ENCODE measurements around the gene LPP. TPM values are rescaled to one million over a fixed set of nuclear protein-coding genes. Genes with fewer than 3 reads are reported as not detected.

LPP gene
- total and polyA plus RNA-seq, 2 donors from 2014 or later: 6.7 to 233 TPM

DNA sequence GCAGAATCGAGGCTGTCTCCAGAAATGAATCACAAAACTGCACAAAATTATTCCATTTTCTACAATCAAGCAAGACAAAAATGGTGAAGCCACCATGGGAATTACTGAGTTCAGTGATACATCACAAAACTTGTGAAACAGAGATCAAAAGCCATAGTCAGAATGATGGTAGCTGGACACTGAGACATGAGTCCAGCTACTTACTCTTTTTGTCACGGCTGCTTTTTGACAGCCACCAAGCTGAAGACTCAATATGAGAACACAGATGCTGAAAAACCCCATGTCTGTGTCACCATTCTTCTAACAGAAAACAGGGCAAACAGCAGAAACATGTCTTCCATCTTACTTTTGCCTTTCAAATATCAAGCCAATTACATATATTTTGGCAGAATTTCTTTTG lies 237.6 kb downstream of the LPP start:
- DNase-seq: no peak
- Histone ChIP-seq H3K27me3 (ENCODE audit: control insufficient read depth, insufficient read depth, low read length) (no peaks in the 10 kb centered on the region), H3K9me3 (ENCODE audit: control insufficient read depth in 2 of 3, insufficient read depth in 1 of 3, low read length in 3 of 3) (no peaks in the 10 kb centered on the region), H3K36me3 (ENCODE audit: control insufficient read depth in 2 of 3, insufficient read depth in 3 of 3, low read length in 3 of 3) (no peaks in the 10 kb centered on the region), H3K9ac (ENCODE audit: low read length in 3 of 3) (no peak overlapping the region), H3K4me3 (ENCODE audit: low read length in 3 of 3) (no peak overlapping the region), H3K27ac (ENCODE audit: low read depth in 2 of 2, low read length in 2 of 2) (no peak overlapping the region), H3K4me1 (ENCODE audit: control insufficient read depth in 2 of 3, insufficient read depth in 2 of 3, low read depth in 1 of 3, low read length in 3 of 3) (peaks cover 0 to 19% (median 13%) of the 10 kb centered on the region in 3 donors)
- TF ChIP-seq, protein P1, sequence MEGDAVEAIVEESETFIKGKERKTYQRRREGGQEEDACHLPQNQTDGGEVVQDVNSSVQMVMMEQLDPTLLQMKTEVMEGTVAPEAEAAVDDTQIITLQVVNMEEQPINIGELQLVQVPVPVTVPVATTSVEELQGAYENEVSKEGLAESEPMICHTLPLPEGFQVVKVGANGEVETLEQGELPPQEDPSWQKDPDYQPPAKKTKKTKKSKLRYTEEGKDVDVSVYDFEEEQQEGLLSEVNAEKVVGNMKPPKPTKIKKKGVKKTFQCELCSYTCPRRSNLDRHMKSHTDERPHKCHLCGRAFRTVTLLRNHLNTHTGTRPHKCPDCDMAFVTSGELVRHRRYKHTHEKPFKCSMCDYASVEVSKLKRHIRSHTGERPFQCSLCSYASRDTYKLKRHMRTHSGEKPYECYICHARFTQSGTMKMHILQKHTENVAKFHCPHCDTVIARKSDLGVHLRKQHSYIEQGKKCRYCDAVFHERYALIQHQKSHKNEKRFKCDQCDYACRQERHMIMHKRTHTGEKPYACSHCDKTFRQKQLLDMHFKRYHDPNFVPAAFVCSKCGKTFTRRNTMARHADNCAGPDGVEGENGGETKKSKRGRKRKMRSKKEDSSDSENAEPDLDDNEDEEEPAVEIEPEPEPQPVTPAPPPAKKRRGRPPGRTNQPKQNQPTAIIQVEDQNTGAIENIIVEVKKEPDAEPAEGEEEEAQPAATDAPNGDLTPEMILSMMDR (IDR thresholded peaks at IDR 0.05; ENCODE audit: borderline replicate concordance, extremely low read depth, insufficient read depth): no peak
- no peak for FAIRE-seq
- intact Hi-C loops (cut with DNase I): no loop called here

DNA sequence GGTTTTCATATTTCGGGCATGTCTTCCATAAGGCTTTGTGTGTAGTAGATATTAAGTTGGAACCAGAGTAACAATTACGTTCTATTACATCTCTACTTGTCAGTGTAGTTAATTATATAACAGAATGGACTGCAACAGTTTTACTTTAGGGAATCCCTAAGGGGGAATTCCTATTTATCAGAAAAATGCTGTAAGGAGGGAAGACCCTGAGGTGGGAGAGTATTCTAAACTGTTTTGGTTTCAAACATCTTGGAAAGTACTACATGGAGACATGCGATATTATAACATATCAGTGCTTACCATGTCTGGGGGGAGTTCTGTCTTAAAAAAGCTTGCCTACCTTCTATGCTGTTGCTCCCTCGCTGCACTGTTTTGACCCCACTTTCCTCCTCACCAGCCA lies 238.1 kb downstream of the LPP start:
- Histone ChIP-seq H3K27me3 (ENCODE audit: control insufficient read depth, insufficient read depth, low read length) (no peaks in the 10 kb centered on the region), H3K4me1 (ENCODE audit: control insufficient read depth in 2 of 3, insufficient read depth in 2 of 3, low read depth in 1 of 3, low read length in 3 of 3) (peaks cover 0 to 24% (median 16%) of the 10 kb centered on the region in 3 donors), H3K27ac (ENCODE audit: low read depth in 2 of 2, low read length in 2 of 2) (no peak overlapping the region), H3K9me3 (ENCODE audit: control insufficient read depth in 2 of 3, insufficient read depth in 1 of 3, low read length in 3 of 3) (no peaks in the 10 kb centered on the region), H3K4me3 (ENCODE audit: low read length in 3 of 3) (no peak overlapping the region), H3K9ac (ENCODE audit: low read length in 3 of 3) (no peak overlapping the region), H3K36me3 (ENCODE audit: control insufficient read depth in 2 of 3, insufficient read depth in 3 of 3, low read length in 3 of 3) (no peaks in the 10 kb centered on the region)
- TF ChIP-seq, protein P1 (IDR thresholded peaks at IDR 0.05; ENCODE audit: borderline replicate concordance, extremely low read depth, insufficient read depth): no peak
- FAIRE-seq: no peak
- no peak for DNase-seq
- intact Hi-C loops (cut with DNase I): no loop called here

DNA sequence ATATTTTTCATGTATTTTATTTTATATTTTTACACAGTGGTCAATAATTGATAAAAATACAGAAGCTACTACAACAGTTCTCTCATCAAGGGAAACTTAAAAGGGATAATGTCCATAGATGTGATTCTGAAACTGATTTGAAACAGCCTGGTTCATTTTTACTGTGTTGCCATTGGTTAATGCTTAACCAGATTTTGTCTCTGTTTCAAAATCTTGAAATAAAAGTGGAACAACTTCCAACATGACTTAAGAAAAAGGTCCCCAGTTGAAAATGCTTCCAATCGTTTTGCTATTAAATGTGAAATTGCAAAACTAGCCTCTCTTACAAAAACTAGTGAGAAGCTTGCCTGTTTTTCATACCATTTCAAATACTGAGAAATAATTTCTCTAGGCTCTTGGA lies 240.7 kb downstream of the LPP start:
- no peaks in the 10 kb centered on the region for H3K9me3 ChIP-seq (ENCODE audit: control insufficient read depth in 2 of 3, insufficient read depth in 1 of 3, low read length in 3 of 3)
- H3K9ac ChIP-seq (ENCODE audit: low read length in 3 of 3): no peak overlapping the region
- no peak for FAIRE-seq
- H3K27ac ChIP-seq (ENCODE audit: low read depth in 2 of 2, low read length in 2 of 2): no peak overlapping the region
- no peak for DNase-seq
- no peak overlapping the region for H3K4me3 ChIP-seq (ENCODE audit: low read length in 3 of 3)
- no peaks in the 10 kb centered on the region for H3K36me3 ChIP-seq (ENCODE audit: control insufficient read depth in 2 of 3, insufficient read depth in 3 of 3, low read length in 3 of 3)
- H3K4me1 ChIP-seq (ENCODE audit: control insufficient read depth in 2 of 3, insufficient read depth in 2 of 3, low read depth in 1 of 3, low read length in 3 of 3): peaks cover 0 to 32% (median 19%) of the 10 kb centered on the region in 3 donors
- intact Hi-C loops (cut with DNase I): no loop called here
- TF ChIP-seq, protein P1 (IDR thresholded peaks at IDR 0.05; ENCODE audit: borderline replicate concordance, extremely low read depth, insufficient read depth): no peak
- H3K27me3 ChIP-seq (ENCODE audit: control insufficient read depth, insufficient read depth, low read length): no peaks in the 10 kb centered on the region

DNA sequence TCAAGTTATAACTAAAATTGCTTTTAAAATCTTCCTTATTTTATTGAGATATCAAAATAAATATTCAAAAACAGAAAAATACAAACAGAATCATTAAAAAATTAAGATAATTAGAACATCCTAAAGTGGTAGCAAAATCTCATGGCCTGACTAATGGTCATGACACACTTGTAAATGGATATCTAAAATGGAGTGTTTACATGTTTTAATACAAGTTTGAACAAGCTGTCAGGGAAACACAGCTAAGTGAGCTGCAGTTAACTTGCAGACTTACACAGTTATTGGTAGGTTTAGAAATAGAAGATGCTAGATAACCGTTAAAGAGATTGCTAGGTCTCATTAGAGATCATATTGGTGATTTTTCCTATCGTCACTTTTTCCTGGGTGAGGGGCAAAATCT lies 242.3 kb downstream of the LPP start:
- peak overlapping the region; percentile 54 to 71 for H3K27ac ChIP-seq (ENCODE audit: low read depth in 2 of 2, low read length in 2 of 2)
- intact Hi-C loops (cut with DNase I): no loop called here
- H3K36me3 ChIP-seq (ENCODE audit: control insufficient read depth in 2 of 3, insufficient read depth in 3 of 3, low read length in 3 of 3): no peaks in the 10 kb centered on the region
- no peak overlapping the region for H3K9ac ChIP-seq (ENCODE audit: low read length in 3 of 3)
- H3K27me3 ChIP-seq (ENCODE audit: control insufficient read depth, insufficient read depth, low read length): no peaks in the 10 kb centered on the region
- no peaks in the 10 kb centered on the region for H3K9me3 ChIP-seq (ENCODE audit: control insufficient read depth in 2 of 3, insufficient read depth in 1 of 3, low read length in 3 of 3)
- H3K4me3 ChIP-seq (ENCODE audit: low read length in 3 of 3): no peak overlapping the region
- peaks cover 0 to 17% (median 14%) of the 10 kb centered on the region in 3 donors for H3K4me1 ChIP-seq (ENCODE audit: control insufficient read depth in 2 of 3, insufficient read depth in 2 of 3, low read depth in 1 of 3, low read length in 3 of 3)
- FAIRE-seq: peak; percentile 19
- TF ChIP-seq, protein P1 (IDR thresholded peaks at IDR 0.05; ENCODE audit: borderline replicate concordance, extremely low read depth, insufficient read depth): no peak
- no peak for DNase-seq

Data from kidney (tissue), 14 donors.